ENCODE data around the gene SOHLH1.

- TF ChIP-seq EZH2 (IDR thresholded peaks at IDR 0.05): no peak
- no peak for TF ChIP-seq CTCF (IDR thresholded peaks at IDR 0.05)
- no peak for TF ChIP-seq EZH2phosphoT487 (IDR thresholded peaks at IDR 0.05)
Observed at GRCh38 chr9:135650408-135650807, 48.9 kb downstream of the SOHLH1 start.
